K562 (cell line): ENCODE results near the gene GALNT7. TPM values are rescaled to one million over a fixed set of nuclear protein-coding genes. Genes with fewer than 3 reads are reported as not detected.
A peak's percentile ranks its signal among the peaks of the same experiment; 100 is the strongest.

Experiments
- CBFA2T2 ChIP-seq: fragments of 450-650 bp; conservative IDR thresholded peaks from 2 replicates; pipeline ENCODE4 v1.6.1; 2017; ENCODE audit warnings: mild to moderate bottlenecking
- CBX2 ChIP-seq: fragments of 200-600 bp; sonication (generic); IDR thresholded peaks from one replicate; pipeline ENCODE4 v1.6.1; 2012; ENCODE audit warnings: mild to moderate bottlenecking, low read length, inconsistent platforms; ENCODE audit not compliant: insufficient read depth, poor library complexity, severe bottlenecking
- CBX3 ChIP-seq, 2 experiments: IDR thresholded peaks; 1 replicate in 1 of 2; 2 replicates in 1 of 2; pipeline ENCODE4 v1.6.1; 2012; ENCODE audit warnings: inconsistent platforms in 2 of 2, low read length in 2 of 2, borderline replicate concordance in 1 of 2, control low read depth in 1 of 2
- E2F3 ChIP-seq: fragments of 250-450 bp; sonication (Bioruptor Pico); IDR thresholded peaks from 2 replicates; pipeline ENCODE4 v1.4.0; 2020; ENCODE audit warnings: mild to moderate bottlenecking
- FOS ChIP-seq: IDR thresholded peaks from 3 replicates; pipeline ENCODE4 v1.6.1; 2011; ENCODE audit not compliant: insufficient read length; ENCODE audit errors: extremely low read depth
- FOXA3 ChIP-seq, 2 experiments: fragments of 450-650 bp in 1 of 2; sonication (generic) in 1 of 2; formaldehyde crosslinking; IDR thresholded peaks in 1 of 2; conservative IDR thresholded peaks in 1 of 2; 2 replicates each; pipeline versions ENCODE4 v1.4.0 to v1.8.0; 2020 to 2022; ENCODE audit warnings: mild to moderate bottlenecking in 2 of 2, missing genetic modification reagents in 1 of 2
- GABPB2 ChIP-seq: fragments of 250-450 bp; sonication (Bioruptor Pico); conservative IDR thresholded peaks from 2 replicates; pipeline ENCODE4 v1.5.1; 2021; ENCODE audit warnings: mild to moderate bottlenecking
- MAFG ChIP-seq: fragments of 450-650 bp; conservative IDR thresholded peaks from 2 replicates; pipeline ENCODE4 v1.6.1; 2016; ENCODE audit warnings: missing genetic modification characterization, missing compliant biosample characterization
- MYBL2 ChIP-seq, 2 experiments: fragments of 450-650 bp in 1 of 2; sonication (generic) in 1 of 2; formaldehyde crosslinking in 1 of 2; IDR thresholded peaks; 2 replicates each; pipeline versions ENCODE4 v1.6.1 to v1.8.1; 2017 to 2022; ENCODE audit warnings: borderline replicate concordance in 1 of 2, inconsistent platforms in 1 of 2, low read depth in 1 of 2, mild to moderate bottlenecking in 1 of 2, missing genetic modification reagents in 1 of 2, moderate library complexity in 1 of 2
- MYNN ChIP-seq, 2 experiments: sonication (generic); formaldehyde crosslinking in 1 of 2; IDR thresholded peaks; 2 replicates each; pipeline versions ENCODE4 v1.5.0 to v1.6.1; 2016 to 2020; ENCODE audit warnings: antibody characterized with exemption in 1 of 2, missing genetic modification reagents in 1 of 2
- NEUROD1 ChIP-seq: fragments of 150-350 bp; IDR thresholded peaks from 2 replicates; pipeline ENCODE4 v1.6.1; 2014; ENCODE audit warnings: borderline replicate concordance, low read length, low read depth; ENCODE audit not compliant: partially characterized antibody
- SAP30 ChIP-seq: fragments of 200-600 bp; sonication (generic); IDR thresholded peaks from 2 replicates; pipeline ENCODE4 v1.6.1; 2012; ENCODE audit warnings: borderline replicate concordance, low read depth, mild to moderate bottlenecking, moderate library complexity, low read length, control low read depth, inconsistent platforms; ENCODE audit not compliant: insufficient read depth, poor library complexity, severe bottlenecking
- SMARCA4 ChIP-seq: fragments of 450-650 bp; IDR thresholded peaks from 2 replicates; pipeline ENCODE4 v1.6.1; 2016
- WHSC1 ChIP-seq: IDR thresholded peaks from one replicate; pipeline ENCODE4 v1.6.1; 2012; ENCODE audit warnings: low read length, control low read depth, inconsistent platforms
- ZNF785 ChIP-seq: fragments of 250-450 bp; sonication (Bioruptor Pico); IDR thresholded peaks from 2 replicates; pipeline ENCODE4 v1.4.0; 2020; ENCODE audit warnings: mild to moderate bottlenecking
- polyA plus RNA-seq, 8 experiments: library from polyadenylated mRNA; depleted of rRNA in 4 of 8; stranded (reverse) in 5 of 8; unstranded in 3 of 8; fragments of >200 nt; fragmentation: Nextera tagmentation in 2 of 8; fragmentation: Illumina TruSeq in 1 of 8; extraction: Ambion mirVana in 2 of 8; extraction: Trizol in 1 of 8; gene quantifications; 2 replicates each; pipeline versions ENCODE4 v1.2.1 to v1.2.3, GENCODE V29; 2011 to 2014; ENCODE audit warnings: inconsistent platforms in 1 of 8, missing spikeins in 1 of 8
- total RNA-seq, 7 experiments: library from RNA; depleted of rRNA in 6 of 7; stranded (reverse); fragments of >200 nt in 6 of 7; fragmentation: Illumina TruSeq in 2 of 7; extraction: Trizol in 2 of 7; gene quantifications; 2 replicates each; pipeline versions ENCODE4 v1.2.1 to v1.2.3, GENCODE V29; 2011 to 2021; ENCODE audit warnings: low replicate concordance in 1 of 7
- TF ChIP-seq, protein P1 (sequence below): fragments of 250-450 bp; sonication (Bioruptor Pico); IDR thresholded peaks from 2 replicates; pipeline ENCODE4 v1.8.0; 2022; ENCODE audit warnings: inconsistent platforms
- TF ChIP-seq, protein P2 (sequence below): IDR thresholded peaks from 2 replicates; pipeline ENCODE4 v1.6.1; 2011; ENCODE audit warnings: borderline replicate concordance, low read depth, mild to moderate bottlenecking, moderate library complexity, low read length; ENCODE audit not compliant: insufficient read depth, poor library complexity, severe bottlenecking
- TF ChIP-seq, protein P3 (sequence below): fragments of 250-450 bp; sonication (Bioruptor Pico); IDR thresholded peaks from 2 replicates; pipeline ENCODE4 v1.5.0; 2022; ENCODE audit warnings: mild to moderate bottlenecking

The GALNT7 gene
- total and polyA plus RNA-seq, 9 of the 15 experiments (the other 6 are each of a cell fraction or from before 2014, with no cell fraction given), result 16.7 to 38.7 (median 31.1) TPM

DNA sequence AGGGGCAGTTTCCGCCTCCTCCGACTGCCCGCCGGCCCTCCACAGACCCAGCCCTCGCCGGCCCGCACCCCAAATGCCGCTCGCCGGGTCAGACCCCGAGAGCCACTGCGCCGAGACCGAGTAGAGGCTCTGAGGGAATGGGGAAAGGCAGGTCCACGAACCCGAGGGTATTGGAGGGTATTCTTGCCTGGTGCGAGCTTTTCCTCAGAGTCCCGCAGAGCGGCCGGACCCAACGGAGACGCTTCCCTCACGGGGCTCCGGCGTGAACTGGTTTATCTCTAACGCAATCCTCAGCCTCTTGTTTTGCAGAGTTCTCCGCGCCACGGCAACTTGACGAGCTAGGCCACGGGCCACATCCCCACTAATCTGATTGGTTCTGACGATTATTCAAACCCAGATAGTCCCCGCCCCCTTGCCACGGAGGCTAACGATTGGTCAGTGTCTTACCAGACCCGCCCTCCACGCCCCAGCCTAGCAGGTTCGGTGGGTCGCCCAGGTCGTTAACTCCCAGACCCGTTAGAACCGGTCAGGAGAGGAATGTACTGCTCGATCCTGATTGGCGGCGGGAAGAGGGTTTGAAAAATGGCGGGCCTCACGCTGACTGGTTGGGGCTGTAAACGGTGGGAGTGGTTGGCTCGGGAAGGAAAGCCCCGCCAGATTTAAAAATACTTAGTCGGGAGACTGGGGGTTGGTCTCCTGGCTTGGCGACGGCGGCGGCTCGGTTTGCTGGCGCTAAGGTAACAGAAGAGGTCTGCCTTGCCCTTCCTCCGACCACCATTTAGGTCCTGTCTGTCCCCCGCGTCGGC is 165.7 kb downstream of the GALNT7 start, which contains the start of gene HMGB2 (continued):
- TF ChIP-seq CBFA2T2 (no peak), FOS (peak; percentile 91), MYBL2 (IDR thresholded peaks at IDR 0.05; ENCODE audit: low read depth) (peak; percentile 100), MYBL2 (CRISPR knock-in tag; IDR thresholded peaks at IDR 0.05; ENCODE audit: borderline replicate concordance) (peak; percentile 99; the same call in 1 of the 2 replicates), E2F3 (peak; percentile 98), GABPB2 (CRISPR knock-in tag) (no peak), MAFG (tag) (no peak), FOXA3 (CRISPR knock-in tag; conservative IDR thresholded peaks at IDR 0.05 in 1 of 2, IDR thresholded peaks at IDR 0.05 in 1 of 2) (0 out of 4 replicates have a peak, but pooled peaks of 1 of the 2 experiments have one; percentile 69), CBX3 (IDR thresholded peaks at IDR 0.05; ENCODE audit: borderline replicate concordance in 1 of 2, low read length in 2 of 2) (peak in 1 of 2 experiments; percentile 48; a peak in 1 of 3 replicates), WHSC1 (no peak), MYNN (IDR thresholded peaks at IDR 0.05) (no peak), MYNN (CRISPR knock-in tag; IDR thresholded peaks at IDR 0.05) (no peak), SAP30 (peak; percentile 98), SMARCA4 (no peak), ZNF785 (CRISPR knock-in tag) (no peak), CBX2 (no peak), NEUROD1 (peak; percentile 93)
- TF ChIP-seq, protein P1, sequence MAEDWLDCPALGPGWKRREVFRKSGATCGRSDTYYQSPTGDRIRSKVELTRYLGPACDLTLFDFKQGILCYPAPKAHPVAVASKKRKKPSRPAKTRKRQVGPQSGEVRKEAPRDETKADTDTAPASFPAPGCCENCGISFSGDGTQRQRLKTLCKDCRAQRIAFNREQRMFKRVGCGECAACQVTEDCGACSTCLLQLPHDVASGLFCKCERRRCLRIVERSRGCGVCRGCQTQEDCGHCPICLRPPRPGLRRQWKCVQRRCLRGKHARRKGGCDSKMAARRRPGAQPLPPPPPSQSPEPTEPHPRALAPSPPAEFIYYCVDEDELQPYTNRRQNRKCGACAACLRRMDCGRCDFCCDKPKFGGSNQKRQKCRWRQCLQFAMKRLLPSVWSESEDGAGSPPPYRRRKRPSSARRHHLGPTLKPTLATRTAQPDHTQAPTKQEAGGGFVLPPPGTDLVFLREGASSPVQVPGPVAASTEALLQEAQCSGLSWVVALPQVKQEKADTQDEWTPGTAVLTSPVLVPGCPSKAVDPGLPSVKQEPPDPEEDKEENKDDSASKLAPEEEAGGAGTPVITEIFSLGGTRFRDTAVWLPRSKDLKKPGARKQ, result no peak
- TF ChIP-seq, protein P2, sequence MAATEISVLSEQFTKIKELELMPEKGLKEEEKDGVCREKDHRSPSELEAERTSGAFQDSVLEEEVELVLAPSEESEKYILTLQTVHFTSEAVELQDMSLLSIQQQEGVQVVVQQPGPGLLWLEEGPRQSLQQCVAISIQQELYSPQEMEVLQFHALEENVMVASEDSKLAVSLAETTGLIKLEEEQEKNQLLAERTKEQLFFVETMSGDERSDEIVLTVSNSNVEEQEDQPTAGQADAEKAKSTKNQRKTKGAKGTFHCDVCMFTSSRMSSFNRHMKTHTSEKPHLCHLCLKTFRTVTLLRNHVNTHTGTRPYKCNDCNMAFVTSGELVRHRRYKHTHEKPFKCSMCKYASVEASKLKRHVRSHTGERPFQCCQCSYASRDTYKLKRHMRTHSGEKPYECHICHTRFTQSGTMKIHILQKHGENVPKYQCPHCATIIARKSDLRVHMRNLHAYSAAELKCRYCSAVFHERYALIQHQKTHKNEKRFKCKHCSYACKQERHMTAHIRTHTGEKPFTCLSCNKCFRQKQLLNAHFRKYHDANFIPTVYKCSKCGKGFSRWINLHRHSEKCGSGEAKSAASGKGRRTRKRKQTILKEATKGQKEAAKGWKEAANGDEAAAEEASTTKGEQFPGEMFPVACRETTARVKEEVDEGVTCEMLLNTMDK, result no peak
- TF ChIP-seq, protein P3, sequence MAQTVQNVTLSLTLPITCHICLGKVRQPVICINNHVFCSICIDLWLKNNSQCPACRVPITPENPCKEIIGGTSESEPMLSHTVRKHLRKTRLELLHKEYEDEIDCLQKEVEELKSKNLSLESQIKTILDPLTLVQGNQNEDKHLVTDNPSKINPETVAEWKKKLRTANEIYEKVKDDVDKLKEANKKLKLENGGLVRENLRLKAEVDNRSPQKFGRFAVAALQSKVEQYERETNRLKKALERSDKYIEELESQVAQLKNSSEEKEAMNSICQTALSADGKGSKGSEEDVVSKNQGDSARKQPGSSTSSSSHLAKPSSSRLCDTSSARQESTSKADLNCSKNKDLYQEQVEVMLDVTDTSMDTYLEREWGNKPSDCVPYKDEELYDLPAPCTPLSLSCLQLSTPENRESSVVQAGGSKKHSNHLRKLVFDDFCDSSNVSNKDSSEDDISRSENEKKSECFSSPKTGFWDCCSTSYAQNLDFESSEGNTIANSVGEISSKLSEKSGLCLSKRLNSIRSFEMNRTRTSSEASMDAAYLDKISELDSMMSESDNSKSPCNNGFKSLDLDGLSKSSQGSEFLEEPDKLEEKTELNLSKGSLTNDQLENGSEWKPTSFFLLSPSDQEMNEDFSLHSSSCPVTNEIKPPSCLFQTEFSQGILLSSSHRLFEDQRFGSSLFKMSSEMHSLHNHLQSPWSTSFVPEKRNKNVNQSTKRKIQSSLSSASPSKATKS (CRISPR knock-in tag), result no peak
